ENCODE results near the gene FSD1.

DNA sequence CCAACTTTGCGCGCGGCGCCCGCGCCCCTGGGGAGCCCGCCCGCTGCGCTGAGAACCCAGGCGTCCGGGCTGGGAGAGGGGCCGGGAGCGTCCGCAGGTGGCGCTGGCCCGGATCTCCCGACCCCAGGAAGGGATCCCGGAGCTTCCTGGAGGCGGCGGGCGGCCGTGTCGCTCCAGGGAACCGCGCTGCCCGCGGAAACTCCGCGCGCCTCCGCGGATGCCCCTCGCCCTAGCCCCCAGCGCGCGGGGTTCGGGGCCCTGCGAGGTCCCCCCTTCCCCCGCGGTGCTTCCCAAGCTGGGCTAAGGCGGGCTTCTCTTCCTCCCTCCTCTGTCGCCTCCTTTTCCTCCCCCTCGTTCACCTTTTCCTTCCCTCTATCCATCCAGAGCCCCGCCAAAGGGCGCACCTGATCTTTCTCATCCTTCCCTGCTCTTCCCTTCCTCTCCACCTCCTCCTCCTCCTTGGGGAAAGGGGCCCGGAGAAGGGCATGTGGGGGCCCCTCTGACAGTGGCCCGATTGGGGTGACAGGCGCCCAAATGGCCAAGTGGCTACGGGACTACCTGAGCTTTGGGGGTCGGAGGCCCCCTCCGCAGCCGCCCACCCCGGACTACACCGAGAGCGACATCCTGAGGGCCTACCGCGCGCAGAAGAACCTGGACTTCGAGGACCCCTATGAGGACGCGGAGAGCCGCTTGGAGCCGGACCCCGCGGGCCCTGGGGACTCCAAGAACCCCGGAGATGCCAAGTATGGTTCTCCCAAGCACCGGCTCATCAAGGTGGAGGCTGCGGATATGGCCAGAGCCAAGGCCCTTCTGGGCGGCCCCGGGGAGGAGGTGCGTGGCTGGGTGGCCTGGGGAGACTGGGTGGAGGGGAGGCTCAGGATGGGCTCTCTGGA is 24.6 kb upstream of the FSD1 start:
- TF ChIP-seq, protein P1, sequence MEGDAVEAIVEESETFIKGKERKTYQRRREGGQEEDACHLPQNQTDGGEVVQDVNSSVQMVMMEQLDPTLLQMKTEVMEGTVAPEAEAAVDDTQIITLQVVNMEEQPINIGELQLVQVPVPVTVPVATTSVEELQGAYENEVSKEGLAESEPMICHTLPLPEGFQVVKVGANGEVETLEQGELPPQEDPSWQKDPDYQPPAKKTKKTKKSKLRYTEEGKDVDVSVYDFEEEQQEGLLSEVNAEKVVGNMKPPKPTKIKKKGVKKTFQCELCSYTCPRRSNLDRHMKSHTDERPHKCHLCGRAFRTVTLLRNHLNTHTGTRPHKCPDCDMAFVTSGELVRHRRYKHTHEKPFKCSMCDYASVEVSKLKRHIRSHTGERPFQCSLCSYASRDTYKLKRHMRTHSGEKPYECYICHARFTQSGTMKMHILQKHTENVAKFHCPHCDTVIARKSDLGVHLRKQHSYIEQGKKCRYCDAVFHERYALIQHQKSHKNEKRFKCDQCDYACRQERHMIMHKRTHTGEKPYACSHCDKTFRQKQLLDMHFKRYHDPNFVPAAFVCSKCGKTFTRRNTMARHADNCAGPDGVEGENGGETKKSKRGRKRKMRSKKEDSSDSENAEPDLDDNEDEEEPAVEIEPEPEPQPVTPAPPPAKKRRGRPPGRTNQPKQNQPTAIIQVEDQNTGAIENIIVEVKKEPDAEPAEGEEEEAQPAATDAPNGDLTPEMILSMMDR (IDR thresholded peaks at IDR 0.05) = no peak
- TF ChIP-seq POLR2A (IDR thresholded peaks at IDR 0.05) (no peak), POLR2AphosphoS5 (IDR thresholded peaks at IDR 0.05) (no peak)
